Uterus (tissue), 4 donors: Measurements from ENCODE around the gene EID2B. TPM values are rescaled to one million over a fixed set of nuclear protein-coding genes. Genes with fewer than 3 reads are reported as not detected.

Source experiments
- DNase-seq, 2 donors: peaks; one replicate each; pipeline ENCODE4 v3.0.0-alpha.2; 2019 to 2020
- H3K27ac ChIP-seq, 2 donors: fragments of 200-600 bp; sonication (generic); 1 replicate in 1 of 2; 2 replicates in 1 of 2; pipeline ENCODE4 v1.5.1; 2016 to 2018
- H3K27me3 ChIP-seq, 2 donors: fragments of 200-600 bp; sonication (generic); one replicate each; pipeline ENCODE4 v1.5.1; 2018 to 2019; ENCODE audit warnings: control low read depth in 1 of 2
- H3K36me3 ChIP-seq, 2 donors: fragments of 200-600 bp; sonication (generic); one replicate each; pipeline ENCODE4 v1.5.1; 2019; ENCODE audit warnings: control low read depth in 1 of 2
- H3K4me1 ChIP-seq, 2 donors: fragments of 200-600 bp; sonication (generic); one replicate each; pipeline ENCODE4 v1.5.1; 2018 to 2019; ENCODE audit warnings: control low read depth in 1 of 2
- H3K4me3 ChIP-seq, 2 donors: fragments of 200-600 bp; sonication (generic); 1 replicate in 1 of 2; 2 replicates in 1 of 2; pipeline ENCODE4 v1.5.1; 2018 to 2019; ENCODE audit warnings: mild to moderate bottlenecking in 1 of 2
- H3K9me3 ChIP-seq, 2 donors: fragments of 200-600 bp; sonication (generic); one replicate each; pipeline ENCODE4 v1.5.1; 2019; ENCODE audit warnings: control low read depth in 1 of 2
- CTCF ChIP-seq, 4 experiments: fragments of 200-600 bp in 2 of 4; fragments of 450-650 bp in 2 of 4; sonication (generic) in 2 of 4; IDR thresholded peaks; one replicate each; pipeline ENCODE4 v1.5.1; 2016 to 2019; ENCODE audit warnings: antibody characterized with exemption in 4 of 4, mild to moderate bottlenecking in 2 of 4, moderate library complexity in 1 of 4
- POLR2A ChIP-seq, 2 donors: fragments of 450-650 bp; IDR thresholded peaks; one replicate each; pipeline ENCODE4 v1.6.1; 2016; ENCODE audit warnings: antibody characterized with exemption in 2 of 2, mild to moderate bottlenecking in 1 of 2, moderate library complexity in 1 of 2
- intact Hi-C: fragments of 100-400 bp; cut with DNase I; formaldehyde crosslinking; loops from one replicate; pipeline ENCODE4 v1.15.1; 2023; ENCODE audit warnings: low total_unique reads
- total RNA-seq, 4 donors: library from RNA; depleted of rRNA in 3 of 4; stranded (reverse); fragments of >200 nt in 3 of 4; gene quantifications; one replicate each; pipeline versions ENCODE4 v1.1.0 to v1.2.4, GENCODE V29; 2014 to 2023
- donor health status: DM: yes; HTN: yes; CAD: no.

The EID2B gene
- total RNA-seq, 4 donors from 2014 or later: 0.29 to 6.6 (median 5.1) TPM

- intact Hi-C loops: no loop called here
- peaks cover 0 to 7% of the 10 kb centered on the region in 2 donors for H3K4me1 ChIP-seq
- no peak for DNase-seq
- no peaks in the 10 kb centered on the region for H3K9me3 ChIP-seq
- peak overlapping the region in 1 of 2 donors; percentile 23 for H3K4me3 ChIP-seq
- H3K36me3 ChIP-seq: no peaks in the 10 kb centered on the region
- peaks cover 11 to 14% of the 10 kb centered on the region in 2 donors for H3K27me3 ChIP-seq
- TF ChIP-seq POLR2A (IDR thresholded peaks at IDR 0.05) (no peak), CTCF (IDR thresholded peaks at IDR 0.05) (no peak)
- no peak overlapping the region for H3K27ac ChIP-seq
Observed at GRCh38 chr19:39506944-39507714, 25.5 kb downstream of the EID2B start.

- DNase-seq: no peak
- peaks cover 11 to 14% of the 10 kb centered on the region in 2 donors for H3K27me3 ChIP-seq
- TF ChIP-seq CTCF (IDR thresholded peaks at IDR 0.05) (no peak), POLR2A (IDR thresholded peaks at IDR 0.05) (no peak)
- H3K4me3 ChIP-seq: no peak overlapping the region
- H3K4me1 ChIP-seq: peaks cover 0 to 7% of the 10 kb centered on the region in 2 donors
- no peaks in the 10 kb centered on the region for H3K36me3 ChIP-seq
- intact Hi-C loops: no loop called here
- H3K9me3 ChIP-seq: no peaks in the 10 kb centered on the region
- H3K27ac ChIP-seq: no peak overlapping the region
Observed at GRCh38 chr19:39506598-39506943, 26.1 kb downstream of the EID2B start.

GRCh38 chr19:39502640-39503417 is 29.8 kb downstream of the EID2B start:
- Histone ChIP-seq H3K27ac (no peak overlapping the region), H3K4me3 (no peak overlapping the region), H3K4me1 (peaks cover 0 to 19% of the 10 kb centered on the region in 2 donors), H3K27me3 (peaks cover 21 to 24% of the 10 kb centered on the region in 2 donors), H3K36me3 (no peaks in the 10 kb centered on the region), H3K9me3 (no peaks in the 10 kb centered on the region)
- intact Hi-C loops: no loop called here
- peak in 1 of 2 donors; percentile 46 for DNase-seq
- TF ChIP-seq CTCF (IDR thresholded peaks at IDR 0.05) (peak in 3 of 4 experiments; percentile 63 to 70 (median 64)), POLR2A (IDR thresholded peaks at IDR 0.05) (no peak)

- no peak for DNase-seq
- no peak for TF ChIP-seq CTCF (IDR thresholded peaks at IDR 0.05)
- no peak for TF ChIP-seq POLR2A (IDR thresholded peaks at IDR 0.05)
- Histone ChIP-seq H3K27ac (no peak overlapping the region), H3K36me3 (no peaks in the 10 kb centered on the region), H3K4me3 (no peak overlapping the region), H3K9me3 (no peaks in the 10 kb centered on the region), H3K4me1 (peaks cover 0 to 15% of the 10 kb centered on the region in 2 donors), H3K27me3 (peaks cover 20 to 30% of the 10 kb centered on the region in 2 donors)
- intact Hi-C loops: no loop called here
Observed at GRCh38 chr19:39501340-39501739, 31.3 kb downstream of the EID2B start.

GRCh38 chr19:39500543-39500942 is 32.1 kb downstream of the EID2B start:
- H3K27me3 ChIP-seq: peaks cover 20 to 28% of the 10 kb centered on the region in 2 donors
- H3K36me3 ChIP-seq: no peaks in the 10 kb centered on the region
- TF ChIP-seq POLR2A (IDR thresholded peaks at IDR 0.05): no peak
- TF ChIP-seq CTCF (IDR thresholded peaks at IDR 0.05): no peak
- peaks cover 0 to 15% of the 10 kb centered on the region in 2 donors for H3K4me1 ChIP-seq
- no peak overlapping the region for H3K27ac ChIP-seq
- no peaks in the 10 kb centered on the region for H3K9me3 ChIP-seq
- intact Hi-C loops: no loop called here
- no peak overlapping the region for H3K4me3 ChIP-seq
- DNase-seq: no peak
